H1 (cell line): ENCODE data around the gene PCDHGA7.

Source experiments
- CBX5 ChIP-seq: fragments of 300-800, 300-1000 bp; sonication (generic); IDR thresholded peaks from 2 replicates; pipeline ENCODE4 v1.7.1; 2016; ENCODE audit warnings: antibody characterized with exemption, low read length, low read depth
- CEBPB ChIP-seq: IDR thresholded peaks from 2 replicates; pipeline ENCODE4 v1.6.1; 2012; ENCODE audit warnings: low read depth, low read length
- CREB1 ChIP-seq: IDR thresholded peaks from 2 replicates; pipeline ENCODE4 v1.6.1; 2012; ENCODE audit warnings: inconsistent platforms
- CTCF ChIP-seq, 3 experiments: IDR thresholded peaks; 1 replicate in 2 of 3; 2 replicates in 1 of 3; pipeline versions ENCODE4 v1.5.1 to v1.6.1; 2011; ENCODE audit warnings: low read length in 3 of 3, mild to moderate bottlenecking in 3 of 3, inconsistent platforms in 2 of 3, low read depth in 1 of 3, moderate library complexity in 1 of 3; ENCODE audit not compliant: insufficient read depth in 1 of 3; ENCODE audit errors: control extremely low read depth in 1 of 3
- EP300 ChIP-seq, 2 experiments: IDR thresholded peaks; 1 replicate in 1 of 2; 2 replicates in 1 of 2; pipeline ENCODE4 v1.6.1; 2011 to 2012; ENCODE audit warnings: low read depth in 2 of 2, low read length in 2 of 2, mild to moderate bottlenecking in 2 of 2, borderline replicate concordance in 1 of 2, inconsistent platforms in 1 of 2, moderate library complexity in 1 of 2
- GABPA ChIP-seq: IDR thresholded peaks from 2 replicates; pipeline ENCODE4 v1.6.1; 2011; ENCODE audit warnings: mild to moderate bottlenecking, low read length, moderate library complexity, borderline replicate concordance; ENCODE audit not compliant: insufficient read depth
- HDAC2 ChIP-seq, 2 experiments: fragments of 300-600 bp in 1 of 2; sonication (generic) in 1 of 2; IDR thresholded peaks; 2 replicates each; pipeline ENCODE4 v1.6.1; 2011 to 2012; ENCODE audit warnings: low read depth in 2 of 2, low read length in 2 of 2, mild to moderate bottlenecking in 2 of 2, moderate library complexity in 2 of 2, borderline replicate concordance in 1 of 2, inconsistent platforms in 1 of 2
- RAD21 ChIP-seq, 2 experiments: IDR thresholded peaks in 1 of 2; conservative IDR thresholded peaks in 1 of 2; 2 replicates each; pipeline ENCODE4 v1.6.1; 2011; ENCODE audit warnings: low read depth in 2 of 2, low read length in 2 of 2, improper control_type of control experiment in 1 of 2, inconsistent platforms in 1 of 2, mild to moderate bottlenecking in 1 of 2, moderate library complexity in 1 of 2
- TEAD4 ChIP-seq: IDR thresholded peaks from 2 replicates; pipeline ENCODE4 v1.6.1; 2012; ENCODE audit warnings: low read depth, low read length, inconsistent platforms, mixed read lengths
- USF2 ChIP-seq: IDR thresholded peaks from 2 replicates; pipeline ENCODE4 v1.6.1; 2011; ENCODE audit warnings: low read length, improper control_type of control experiment

DNA sequence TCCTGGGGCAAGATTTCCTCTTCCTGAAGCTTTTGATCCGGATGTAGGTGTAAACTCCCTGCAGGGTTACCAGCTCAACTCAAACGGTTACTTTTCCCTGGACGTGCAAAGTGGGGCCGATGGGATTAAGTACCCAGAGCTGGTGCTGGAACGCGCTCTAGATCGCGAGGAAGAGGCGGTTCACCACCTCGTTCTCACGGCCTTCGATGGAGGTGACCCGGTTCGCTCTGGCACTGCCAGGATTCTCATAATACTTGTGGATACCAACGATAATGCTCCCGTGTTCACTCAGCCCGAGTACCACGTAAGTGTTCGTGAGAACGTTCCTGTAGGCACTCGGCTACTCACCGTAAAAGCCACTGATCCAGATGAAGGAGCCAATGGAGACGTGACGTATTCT is 26.9 kb upstream of the PCDHGA7 start:
- TF ChIP-seq USF2 (no peak), CTCF (IDR thresholded peaks at IDR 0.05; ENCODE audit: control extremely low read depth in 1 of 3, insufficient read depth in 1 of 3, low read depth in 1 of 3, low read length in 3 of 3) (no peak), CBX5 (no peak), CREB1 (no peak), RAD21 (IDR thresholded peaks at IDR 0.05 in 1 of 2, conservative IDR thresholded peaks at IDR 0.05 in 1 of 2; ENCODE audit: low read depth in 2 of 2, low read length in 2 of 2) (no peak), GABPA (no peak), CEBPB (no peak), HDAC2 (IDR thresholded peaks at IDR 0.05; ENCODE audit: borderline replicate concordance in 1 of 2, low read depth in 2 of 2, low read length in 2 of 2) (no peak), EP300 (IDR thresholded peaks at IDR 0.05; ENCODE audit: borderline replicate concordance in 1 of 2, low read depth in 2 of 2, low read length in 2 of 2) (no peak), TEAD4 (no peak)
